Mammary epithelial cell (primary cell): ENCODE measurements around the gene HNRNPK.

ENCODE experiments used
- EZH2 ChIP-seq: IDR thresholded peaks from 2 replicates; pipeline ENCODE4 v1.6.1; 2012; ENCODE audit warnings: low read length, inconsistent platforms, borderline replicate concordance
- TF ChIP-seq, protein P1 (sequence below), 2 donors: IDR thresholded peaks in 1 of 2; conservative IDR thresholded peaks in 1 of 2; 2 replicates each; pipeline ENCODE4 v1.5.1; 2011 to 2012; ENCODE audit warnings: inconsistent platforms in 2 of 2, low read length in 2 of 2, mild to moderate bottlenecking in 2 of 2, control low read depth in 1 of 2, low read depth in 1 of 2; ENCODE audit not compliant: insufficient read depth in 1 of 2; ENCODE audit errors: extremely low read depth in 1 of 2

DNA sequence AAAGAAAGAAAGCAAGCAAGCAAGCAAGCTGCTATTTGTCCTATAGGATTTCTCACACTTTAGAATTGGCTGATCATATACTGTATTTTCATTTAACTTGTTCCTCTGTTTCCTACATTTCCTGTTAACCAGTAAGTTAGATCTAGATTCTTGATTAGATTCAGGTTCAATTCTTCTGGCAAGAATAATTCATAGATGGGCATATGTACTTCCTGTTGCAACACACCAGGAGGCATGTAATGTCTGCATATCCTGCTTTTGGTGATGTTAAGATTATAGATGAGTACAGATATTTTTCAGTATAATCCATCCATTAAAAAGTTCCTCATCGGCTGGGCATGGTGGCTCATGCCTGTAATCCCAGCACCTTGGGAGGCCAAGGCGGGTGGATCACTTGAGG is 48.0 kb downstream of the HNRNPK start:
- TF ChIP-seq, protein P1, sequence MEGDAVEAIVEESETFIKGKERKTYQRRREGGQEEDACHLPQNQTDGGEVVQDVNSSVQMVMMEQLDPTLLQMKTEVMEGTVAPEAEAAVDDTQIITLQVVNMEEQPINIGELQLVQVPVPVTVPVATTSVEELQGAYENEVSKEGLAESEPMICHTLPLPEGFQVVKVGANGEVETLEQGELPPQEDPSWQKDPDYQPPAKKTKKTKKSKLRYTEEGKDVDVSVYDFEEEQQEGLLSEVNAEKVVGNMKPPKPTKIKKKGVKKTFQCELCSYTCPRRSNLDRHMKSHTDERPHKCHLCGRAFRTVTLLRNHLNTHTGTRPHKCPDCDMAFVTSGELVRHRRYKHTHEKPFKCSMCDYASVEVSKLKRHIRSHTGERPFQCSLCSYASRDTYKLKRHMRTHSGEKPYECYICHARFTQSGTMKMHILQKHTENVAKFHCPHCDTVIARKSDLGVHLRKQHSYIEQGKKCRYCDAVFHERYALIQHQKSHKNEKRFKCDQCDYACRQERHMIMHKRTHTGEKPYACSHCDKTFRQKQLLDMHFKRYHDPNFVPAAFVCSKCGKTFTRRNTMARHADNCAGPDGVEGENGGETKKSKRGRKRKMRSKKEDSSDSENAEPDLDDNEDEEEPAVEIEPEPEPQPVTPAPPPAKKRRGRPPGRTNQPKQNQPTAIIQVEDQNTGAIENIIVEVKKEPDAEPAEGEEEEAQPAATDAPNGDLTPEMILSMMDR (conservative IDR thresholded peaks at IDR 0.05 in 1 of 2, IDR thresholded peaks at IDR 0.05 in 1 of 2; ENCODE audit: extremely low read depth in 1 of 2, insufficient read depth in 1 of 2, low read depth in 1 of 2, low read length in 2 of 2), result no peak
- no peak for TF ChIP-seq EZH2
